ENCODE data around the gene NECTIN2. TPM values are rescaled to one million over a fixed set of nuclear protein-coding genes. Genes with fewer than 3 reads are reported as not detected.
"Not testable (repeated sequence)": the region's sequence is repeated elsewhere in the genome, so short reads cannot be mapped to it uniquely, and the experiment has no call there.

Gene NECTIN2
- total RNA-seq, 2 experiments from 2014 or later: 0.43 to 0.60 TPM

DNA sequence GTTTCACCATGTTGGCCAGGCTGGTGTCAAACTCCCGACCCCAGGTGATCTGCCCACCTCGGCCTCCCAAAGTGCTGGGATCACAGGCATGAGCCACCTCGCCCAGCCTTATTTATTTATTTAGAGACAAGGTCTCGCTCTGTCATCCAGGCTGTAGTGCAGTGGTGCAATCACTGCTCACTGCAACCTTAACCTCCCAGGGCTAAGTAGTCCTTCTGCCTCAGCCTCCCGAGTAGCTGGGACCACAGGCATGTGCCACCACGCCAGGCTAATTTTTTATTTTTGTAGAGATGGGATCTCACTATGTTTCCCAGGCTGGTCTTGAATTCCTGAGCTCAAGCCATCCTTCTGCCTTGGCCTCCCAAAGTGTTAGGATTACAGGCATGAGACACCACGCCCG, 11.7 kb upstream of the NECTIN2 start:
- H3K4me3 Mint-ChIP-seq, H3K36me3 Mint-ChIP-seq, H3K27ac Mint-ChIP-seq, H3K27me3 Mint-ChIP-seq, DNase-seq, H3K4me1 Mint-ChIP-seq, H3K9me3 Mint-ChIP-seq: not testable (repeated sequence)

DNA sequence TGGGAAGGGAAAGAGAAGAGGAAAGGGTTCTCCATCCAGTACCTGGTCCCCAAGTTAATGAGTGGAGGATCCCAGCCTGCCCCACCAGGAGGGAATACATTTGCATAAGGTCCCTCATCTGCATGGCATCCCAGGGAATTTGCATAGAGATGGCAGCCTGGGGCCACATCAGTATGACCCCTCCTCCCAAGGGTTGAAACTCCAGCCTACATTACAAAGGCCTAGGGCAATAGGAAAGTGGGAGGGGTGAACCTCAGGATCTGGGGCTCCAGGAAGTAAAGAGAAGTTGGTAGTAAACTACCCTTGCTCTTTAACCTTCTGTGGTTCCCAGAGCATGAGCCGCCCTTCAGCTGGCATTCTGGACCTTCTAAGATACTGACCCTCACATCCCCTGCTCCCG, 6.8 kb upstream of the NECTIN2 start:
- no peaks in the 10 kb centered on the region for H3K36me3 Mint-ChIP-seq
- H3K27me3 Mint-ChIP-seq: peaks cover 8% of the 10 kb centered on the region
- no peak for DNase-seq
- no peak overlapping the region for H3K4me3 Mint-ChIP-seq
- peaks cover 2% of the 10 kb centered on the region for H3K4me1 Mint-ChIP-seq
- H3K27ac Mint-ChIP-seq: no peak overlapping the region
- no peaks in the 10 kb centered on the region for H3K9me3 Mint-ChIP-seq

DNA sequence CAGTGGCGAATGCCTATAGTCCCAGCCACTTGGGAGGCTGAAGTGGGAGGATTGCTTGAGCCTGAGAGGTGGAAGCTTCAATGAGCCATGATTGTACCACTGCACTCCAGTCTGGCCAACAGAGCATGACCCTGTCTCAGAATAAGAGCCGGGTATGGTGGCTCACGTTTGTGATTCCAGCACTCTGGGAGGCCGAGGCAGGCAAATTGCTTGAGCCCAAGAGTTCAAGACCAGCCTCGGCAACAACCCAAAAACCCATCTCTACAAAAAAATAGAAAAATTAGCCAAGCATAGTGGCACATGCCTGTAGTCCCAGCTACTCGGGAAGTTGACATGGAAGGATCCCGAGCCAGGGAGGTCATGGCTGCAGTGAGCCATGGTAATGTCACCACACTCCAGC, 5.3 kb upstream of the NECTIN2 start:
- peaks cover 11% of the 10 kb centered on the region for H3K27me3 Mint-ChIP-seq
- H3K4me1 Mint-ChIP-seq: peaks cover 10% of the 10 kb centered on the region
- H3K27ac Mint-ChIP-seq: no peak overlapping the region
- H3K9me3 Mint-ChIP-seq: no peaks in the 10 kb centered on the region
- H3K4me3 Mint-ChIP-seq: no peak overlapping the region
- no peak for DNase-seq
- H3K36me3 Mint-ChIP-seq: no peaks in the 10 kb centered on the region

GRCh38 chr19:44841231-44841630, 4.9 kb upstream of the NECTIN2 start:
- DNase-seq: no peak
- peaks cover 10% of the 10 kb centered on the region for H3K4me1 Mint-ChIP-seq
- H3K27me3 Mint-ChIP-seq: peaks cover 15% of the 10 kb centered on the region
- no peak overlapping the region for H3K27ac Mint-ChIP-seq
- no peaks in the 10 kb centered on the region for H3K9me3 Mint-ChIP-seq
- H3K36me3 Mint-ChIP-seq: no peaks in the 10 kb centered on the region
- no peak overlapping the region for H3K4me3 Mint-ChIP-seq

- Mint-ChIP-seq H3K27ac (peak overlapping the region; percentile 1), H3K4me1 (peaks cover 19% of the 10 kb centered on the region), H3K27me3 (peaks cover 43% of the 10 kb centered on the region), H3K36me3 (no peaks in the 10 kb centered on the region), H3K9me3 (no peaks in the 10 kb centered on the region), H3K4me3 (peak overlapping the region; percentile 88)
- no peak for DNase-seq
These were observed 848 bp upstream of the NECTIN2 start for GRCh38 chr19:44845286-44845611.

GRCh38 chr19:44846455-44847143, 502 bp downstream of the NECTIN2 start:
- Mint-ChIP-seq H3K9me3 (no peaks in the 10 kb centered on the region), H3K4me1 (peaks cover 16% of the 10 kb centered on the region), H3K27me3 (peaks cover 43% of the 10 kb centered on the region), H3K36me3 (no peaks in the 10 kb centered on the region), H3K27ac (no peak overlapping the region), H3K4me3 (peak overlapping the region; percentile 71)
- no peak for DNase-seq

DNA sequence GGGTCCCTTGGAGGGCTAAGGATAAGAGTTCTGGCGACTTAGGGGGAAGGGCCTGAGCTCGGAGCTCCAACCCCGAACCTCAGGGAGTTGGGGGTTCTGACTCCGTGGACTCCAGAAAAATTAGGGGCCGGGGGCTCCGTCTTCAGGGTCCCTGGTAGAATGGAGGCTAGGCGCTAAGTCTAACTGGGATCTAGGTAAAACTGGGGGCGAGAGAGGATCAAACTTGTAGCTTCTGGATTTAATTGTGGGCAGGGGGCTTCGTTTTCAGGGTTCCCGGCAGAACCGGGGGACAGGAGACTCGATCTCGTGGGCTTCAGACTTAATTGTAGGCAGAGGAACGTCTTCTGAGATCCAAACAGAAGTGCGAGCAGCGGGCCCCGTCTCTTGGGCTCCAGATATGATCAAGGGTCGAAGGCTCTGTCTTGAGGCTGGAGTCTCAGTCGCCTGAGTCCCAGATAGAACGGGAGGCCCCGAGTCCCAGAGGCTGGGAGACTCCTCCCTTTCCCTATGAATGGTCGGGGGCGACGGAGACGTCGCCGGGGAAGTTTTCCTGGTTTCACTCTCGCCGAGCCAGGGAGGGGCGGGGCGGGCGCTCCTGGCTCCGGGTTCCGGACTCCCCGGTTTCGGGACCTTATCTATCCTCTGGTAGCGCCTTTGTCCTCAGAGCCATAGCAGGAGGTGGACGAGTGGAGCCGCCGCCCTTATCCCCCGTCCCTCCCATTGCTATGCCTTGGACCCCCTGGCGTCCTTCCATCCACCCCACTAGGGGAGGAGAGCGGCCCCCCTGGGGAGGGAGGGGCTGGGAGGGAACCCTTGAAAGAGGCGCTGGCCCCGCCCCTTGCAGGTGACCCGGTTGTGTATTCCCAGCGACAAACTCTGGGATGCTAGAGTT, 1.3 kb downstream of the NECTIN2 start:
- DNase-seq: no peak
- peaks cover 43% of the 10 kb centered on the region for H3K27me3 Mint-ChIP-seq
- H3K27ac Mint-ChIP-seq: no peak overlapping the region
- no peaks in the 10 kb centered on the region for H3K36me3 Mint-ChIP-seq
- peaks cover 16% of the 10 kb centered on the region for H3K4me1 Mint-ChIP-seq
- H3K9me3 Mint-ChIP-seq: no peaks in the 10 kb centered on the region
- peak overlapping the region; percentile 71 for H3K4me3 Mint-ChIP-seq

- DNase-seq: no peak
- peaks cover 16% of the 10 kb centered on the region for H3K4me1 Mint-ChIP-seq
- no peaks in the 10 kb centered on the region for H3K9me3 Mint-ChIP-seq
- no peaks in the 10 kb centered on the region for H3K36me3 Mint-ChIP-seq
- H3K27me3 Mint-ChIP-seq: peaks cover 43% of the 10 kb centered on the region
- H3K4me3 Mint-ChIP-seq: no peak overlapping the region
- no peak overlapping the region for H3K27ac Mint-ChIP-seq
These were observed 2.1 kb downstream of the NECTIN2 start for GRCh38 chr19:44848036-44848811.

DNA sequence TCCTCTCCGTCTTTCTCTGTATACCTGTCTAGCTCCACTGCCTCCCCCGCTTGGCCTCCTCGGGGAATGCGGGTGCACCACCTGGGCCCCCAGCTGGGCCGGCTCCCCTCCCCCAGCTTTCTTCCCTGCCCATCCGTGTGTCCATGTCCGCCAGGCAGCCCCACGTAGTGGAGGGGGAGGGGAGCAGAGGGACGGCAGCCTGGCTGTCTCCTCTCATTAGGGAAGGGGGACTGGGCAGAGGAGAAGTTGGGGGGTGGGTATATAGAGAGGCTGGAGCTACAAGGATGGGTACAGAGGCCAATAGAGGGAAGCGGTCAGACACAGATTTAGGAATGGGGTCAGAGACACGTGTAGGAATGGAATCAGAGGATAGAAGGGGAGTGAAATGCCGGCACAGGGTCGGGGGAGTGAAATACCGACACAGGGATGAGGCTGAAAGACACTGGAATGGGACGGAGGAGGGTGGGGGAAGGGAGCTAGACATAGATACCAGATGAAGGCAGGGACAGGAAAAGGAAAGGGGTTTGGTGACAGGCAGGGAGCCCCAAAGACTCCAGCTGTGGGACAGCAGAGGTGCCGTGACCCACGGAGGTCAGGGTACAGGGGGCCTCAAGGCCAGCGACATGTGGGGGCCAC, 2.8 kb downstream of the NECTIN2 start:
- no peaks in the 10 kb centered on the region for H3K36me3 Mint-ChIP-seq
- no peaks in the 10 kb centered on the region for H3K9me3 Mint-ChIP-seq
- peaks cover 43% of the 10 kb centered on the region for H3K27me3 Mint-ChIP-seq
- peaks cover 16% of the 10 kb centered on the region for H3K4me1 Mint-ChIP-seq
- no peak overlapping the region for H3K27ac Mint-ChIP-seq
- H3K4me3 Mint-ChIP-seq: no peak overlapping the region
- no peak for DNase-seq

- H3K4me3 Mint-ChIP-seq: no peak overlapping the region
- peaks cover 34% of the 10 kb centered on the region for H3K27me3 Mint-ChIP-seq
These were observed 4.6 kb downstream of the NECTIN2 start for GRCh38 chr19:44850641-44851109.

GRCh38 chr19:44851427-44851826, 5.3 kb downstream of the NECTIN2 start:
- no peaks in the 10 kb centered on the region for H3K9me3 Mint-ChIP-seq
- H3K36me3 Mint-ChIP-seq: no peaks in the 10 kb centered on the region
- DNase-seq: no peak
- no peak overlapping the region for H3K27ac Mint-ChIP-seq
- H3K4me3 Mint-ChIP-seq: no peak overlapping the region
- H3K4me1 Mint-ChIP-seq: peaks cover 10% of the 10 kb centered on the region
- H3K27me3 Mint-ChIP-seq: peaks cover 28% of the 10 kb centered on the region

More at GRCh38 chr19:44850641-44851109, 4.6 kb downstream of the NECTIN2 start:
- Mint-ChIP-seq H3K9me3 (no peaks in the 10 kb centered on the region), H3K4me1 (peaks cover 9% of the 10 kb centered on the region), H3K27ac (no peak overlapping the region), H3K36me3 (no peaks in the 10 kb centered on the region)
- no peak for DNase-seq

DNA sequence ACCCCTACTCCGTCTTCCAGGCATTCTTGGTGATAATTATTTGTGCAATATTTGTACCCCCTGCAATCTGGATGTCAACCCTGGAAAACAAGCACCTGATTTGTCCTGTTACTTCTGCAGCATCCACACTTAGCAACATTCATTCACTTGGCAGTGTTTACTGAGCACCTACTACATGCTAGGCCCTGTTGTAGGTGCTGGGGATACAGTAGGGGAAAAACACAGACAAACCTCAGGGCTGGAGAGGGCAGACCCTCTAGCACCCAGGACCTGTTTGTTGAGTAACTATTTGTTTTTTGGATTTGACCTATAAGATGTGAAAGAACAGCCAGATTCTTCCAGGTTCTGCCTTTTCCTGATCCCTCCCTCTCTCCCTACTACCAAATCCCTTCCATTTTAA, 9.5 kb downstream of the NECTIN2 start:
- DNase-seq: no peak
- Mint-ChIP-seq H3K36me3 (no peaks in the 10 kb centered on the region), H3K4me1 (peaks cover 1% of the 10 kb centered on the region), H3K27ac (no peak overlapping the region), H3K9me3 (no peaks in the 10 kb centered on the region), H3K27me3 (no peaks in the 10 kb centered on the region), H3K4me3 (no peak overlapping the region)

DNA sequence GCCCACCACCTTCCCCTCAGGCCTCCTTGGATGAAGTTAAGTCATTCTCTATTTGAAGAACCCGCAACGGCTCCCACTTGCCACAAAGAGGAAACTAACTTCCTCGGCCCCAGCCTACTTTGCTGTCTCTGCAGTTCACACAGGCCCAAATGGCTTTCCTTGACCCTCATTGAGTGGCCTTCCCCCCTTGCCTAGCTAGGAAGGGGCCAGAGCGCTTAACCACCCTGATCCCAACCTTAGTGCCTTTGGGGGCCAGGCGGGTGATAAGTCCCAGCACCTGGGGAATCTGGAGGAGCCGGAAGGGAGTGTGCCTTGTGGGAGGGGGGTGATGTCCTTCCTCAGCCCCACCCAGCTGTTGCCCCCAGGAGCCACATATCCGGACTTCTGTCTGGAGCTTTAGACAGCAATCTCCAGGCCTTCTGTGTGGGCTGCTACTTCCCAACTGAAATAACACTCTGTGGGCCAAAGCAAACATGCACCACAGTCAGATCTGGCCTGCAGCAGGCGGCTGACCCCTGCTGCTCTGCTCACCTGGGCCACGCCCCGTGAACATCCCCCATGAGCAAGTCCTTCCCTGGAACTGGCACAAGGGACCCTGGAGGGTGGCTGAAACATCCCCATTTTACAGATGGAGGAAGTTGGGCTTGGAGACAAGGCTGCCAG, 10.5 kb downstream of the NECTIN2 start:
- Mint-ChIP-seq H3K4me1 (peaks cover 1% of the 10 kb centered on the region), H3K27ac (peak overlapping the region; percentile 12)
- no peak for DNase-seq

GRCh38 chr19:44857837-44858236, 11.7 kb downstream of the NECTIN2 start:
- H3K4me1 Mint-ChIP-seq: peaks cover 1% of the 10 kb centered on the region
- H3K4me3 Mint-ChIP-seq: no peak overlapping the region
- no peaks in the 10 kb centered on the region for H3K27me3 Mint-ChIP-seq
- no peaks in the 10 kb centered on the region for H3K9me3 Mint-ChIP-seq
- no peak overlapping the region for H3K27ac Mint-ChIP-seq
- H3K36me3 Mint-ChIP-seq: no peaks in the 10 kb centered on the region
- DNase-seq: no peak

More for the DNA sequence above, 10.5 kb downstream of the NECTIN2 start:
- no peaks in the 10 kb centered on the region for H3K9me3 Mint-ChIP-seq
- H3K27me3 Mint-ChIP-seq: no peaks in the 10 kb centered on the region
- no peak overlapping the region for H3K4me3 Mint-ChIP-seq
- H3K36me3 Mint-ChIP-seq: no peaks in the 10 kb centered on the region

Measured in activated naive CD8-positive, alpha-beta T cell treated with anti-CD3 and anti-CD28 coated beads for 36 hours (primary cell).